Sciatic nerve (tissue), 2 donors: ENCODE measurements around the gene LPIN1. TPM values are rescaled to one million over a fixed set of nuclear protein-coding genes. Genes with fewer than 3 reads are reported as not detected.
A peak's percentile ranks its signal among the peaks of the same experiment; 100 is the strongest.
"Not testable (repeated sequence)": the region's sequence is repeated elsewhere in the genome, so short reads cannot be mapped to it uniquely, and the experiment has no call there.

Experiments
- ATAC-seq: fragments of 200-7000 bp; cut with Tn5 transposase; one replicate; pipeline ENCODE4 v1.9.1; 2020; ENCODE audit warnings: mild to moderate bottlenecking, moderate library complexity
- DNase-seq: peaks from one replicate; pipeline ENCODE4 v3.0.0-alpha.2; 2020; ENCODE audit warnings: low spot score
- intact Hi-C: fragments of 100-400 bp; cut with DNase I; formaldehyde crosslinking; loops from one replicate; pipeline ENCODE4 v1.14.2; 2022
- total RNA-seq: library from RNA; stranded (reverse); fragmentation: NEBNext Ultra II Directional; extraction: Animal tissue kit (Norgen Biotek cat#: 25700); gene quantifications from one replicate; pipeline ENCODE4 v1.2.1, GENCODE V29; 2021
- donor health status: DM: no; HTN: no; CAD: no.
- donor health status: DM: no; HTN: no; CAD: no.

LPIN1 gene
- total RNA-seq, 1 donor from 2014 or later, result 141 TPM

GRCh38 chr2:11847935-11848334 is 101.5 kb downstream of the LPIN1 start:
- intact Hi-C loops, ATAC-seq, DNase-seq: not testable (repeated sequence)

GRCh38 chr2:11850082-11850481 is 103.7 kb downstream of the LPIN1 start:
- ATAC-seq (no peak), DNase-seq (no peak)
- intact Hi-C loops, result no loop called here

GRCh38 chr2:11852526-11853196 is 106.2 kb downstream of the LPIN1 start:
- DNase-seq, result no peak
- intact Hi-C loops, result no loop called here
- ATAC-seq, result no peak

- no peak for DNase-seq
- no peak for ATAC-seq
- intact Hi-C loops, result no loop called here
Observed at GRCh38 chr2:11853197-11853588, 106.8 kb downstream of the LPIN1 start.

GRCh38 chr2:11855064-11855760 is 108.8 kb downstream of the LPIN1 start:
- intact Hi-C loops, result no loop called here
- DNase-seq (no peak), ATAC-seq (no peak)

DNA sequence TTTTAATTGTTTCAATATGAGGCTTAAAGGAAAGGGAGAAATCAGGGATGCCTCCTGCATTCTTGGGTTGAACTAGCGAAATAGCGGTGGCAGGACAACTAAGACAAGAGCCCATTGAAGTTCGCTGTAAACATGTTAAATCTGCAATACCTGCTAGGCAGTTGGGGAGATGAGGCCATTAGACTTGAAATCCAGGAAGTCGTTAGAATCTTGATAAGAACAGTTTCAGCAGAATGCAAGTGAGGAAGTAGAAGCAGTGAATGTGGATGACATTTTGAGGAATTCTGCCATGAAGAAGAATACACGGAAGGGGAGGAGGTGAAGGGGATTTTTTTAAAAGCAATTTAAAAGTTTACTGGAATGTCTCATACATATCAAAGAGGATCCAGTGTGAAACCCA is 109.7 kb downstream of the LPIN1 start:
- DNase-seq (no peak), ATAC-seq (no peak)
- intact Hi-C loops, result no loop called here

DNA sequence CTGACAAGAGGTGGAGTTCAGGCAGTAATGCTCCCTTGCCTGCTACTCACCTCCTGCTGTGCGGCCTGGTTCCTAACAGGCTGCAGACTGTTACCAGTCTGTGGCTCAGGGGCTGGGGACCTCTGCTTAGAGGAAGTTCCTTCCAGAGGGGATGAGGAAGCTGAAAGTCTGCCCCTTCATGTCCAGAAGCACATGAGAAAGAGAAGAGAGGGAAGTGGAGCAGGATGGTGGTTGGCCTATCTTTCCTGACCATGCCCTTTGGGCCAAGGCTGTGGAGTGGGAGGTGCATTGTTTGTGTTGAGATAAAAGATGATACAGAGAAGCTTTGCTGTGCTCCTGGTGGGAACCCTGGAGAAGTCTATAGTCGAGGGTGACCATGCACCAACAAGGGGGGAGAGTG is 112.5 kb downstream of the LPIN1 start:
- ATAC-seq, result no peak
- intact Hi-C loops, result no loop called here

GRCh38 chr2:11859975-11860374 is 113.5 kb downstream of the LPIN1 start:
- intact Hi-C loops, result loop anchor here (5.0 to 10.0 kb wide), 2 partner anchors 465 to 857 kb away; partner anchors contain the start of gene TRIB2
- ATAC-seq, DNase-seq: not testable (repeated sequence)

More for the DNA sequence above, 112.5 kb downstream of the LPIN1 start:
- DNase-seq, result no peak

- intact Hi-C loops, result loop anchor here (5.0 to 10.0 kb wide), 2 partner anchors 464 to 856 kb away; partner anchors contain the start of gene TRIB2
- ATAC-seq (no peak), DNase-seq (no peak)
Observed at GRCh38 chr2:11861044-11861443, 114.6 kb downstream of the LPIN1 start.

DNA sequence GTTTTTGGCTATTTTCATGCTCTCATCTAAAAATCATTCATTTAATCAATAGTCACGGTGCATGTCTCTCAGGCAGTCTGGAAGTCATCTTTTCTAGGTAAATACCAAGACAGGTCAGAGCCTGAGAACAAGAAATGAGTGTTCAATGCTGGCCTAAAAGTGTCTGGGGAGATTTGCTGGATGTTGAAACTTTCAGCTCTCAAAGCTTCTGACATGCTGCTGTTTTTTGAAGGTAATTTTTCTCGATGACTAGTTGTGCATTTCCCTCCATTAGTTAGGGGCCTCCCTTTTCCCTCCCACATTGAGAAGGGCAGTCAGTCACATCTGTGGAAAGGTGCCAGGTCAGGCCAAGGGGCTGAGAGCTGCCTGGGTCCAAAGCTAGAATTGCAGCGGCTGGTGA is 115.6 kb downstream of the LPIN1 start:
- DNase-seq (no peak), ATAC-seq (no peak)
- intact Hi-C loops, result loop anchor here (5.0 to 10.0 kb wide), 2 partner anchors 463 to 855 kb away; partner anchors contain the start of gene TRIB2

DNA sequence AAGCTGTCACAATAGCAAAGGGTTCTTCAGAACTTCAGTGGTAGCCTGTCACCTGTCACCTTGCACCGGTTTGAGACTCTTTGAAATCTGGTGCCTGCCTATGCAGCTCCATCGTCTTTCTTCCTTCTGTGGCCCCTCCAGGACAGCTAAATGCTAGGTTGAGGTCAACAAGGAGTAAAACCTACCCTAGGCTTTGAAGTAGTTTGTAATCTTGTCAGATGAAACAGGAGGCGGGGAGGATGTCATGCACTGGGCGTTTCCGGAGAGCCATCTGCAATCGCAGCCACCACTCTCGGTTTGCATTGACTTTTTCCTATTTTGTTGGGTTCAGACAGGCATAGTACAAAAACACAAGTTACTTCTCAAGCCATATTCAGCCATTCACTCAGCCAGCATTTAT is 116.7 kb downstream of the LPIN1 start:
- DNase-seq (no peak), ATAC-seq (no peak)
- intact Hi-C loops, result loop anchor here (5.0 to 10.0 kb wide), 2 partner anchors 462 to 854 kb away; partner anchors contain the start of gene TRIB2

- intact Hi-C loops, result loop anchor here (5.0 to 10.0 kb wide), 2 partner anchors 461 to 854 kb away; partner anchors contain the start of gene TRIB2
- peak; percentile 94 for ATAC-seq
- DNase-seq, result peak; percentile 91
Observed at GRCh38 chr2:11863513-11864328, 117.3 kb downstream of the LPIN1 start.

GRCh38 chr2:11864724-11865123 is 118.3 kb downstream of the LPIN1 start:
- ATAC-seq, result no peak
- no peak for DNase-seq
- intact Hi-C loops, result loop anchor here (5.0 to 10.0 kb wide), 2 partner anchors 460 to 853 kb away; partner anchors contain the start of gene TRIB2

- DNase-seq (no peak), ATAC-seq (no peak)
- intact Hi-C loops, result loop anchor here (10.0 kb wide), 1 partner anchor 459 kb away; no protein-coding TSS in a partner anchor
Observed at GRCh38 chr2:11865378-11865777, 118.9 kb downstream of the LPIN1 start.

DNA sequence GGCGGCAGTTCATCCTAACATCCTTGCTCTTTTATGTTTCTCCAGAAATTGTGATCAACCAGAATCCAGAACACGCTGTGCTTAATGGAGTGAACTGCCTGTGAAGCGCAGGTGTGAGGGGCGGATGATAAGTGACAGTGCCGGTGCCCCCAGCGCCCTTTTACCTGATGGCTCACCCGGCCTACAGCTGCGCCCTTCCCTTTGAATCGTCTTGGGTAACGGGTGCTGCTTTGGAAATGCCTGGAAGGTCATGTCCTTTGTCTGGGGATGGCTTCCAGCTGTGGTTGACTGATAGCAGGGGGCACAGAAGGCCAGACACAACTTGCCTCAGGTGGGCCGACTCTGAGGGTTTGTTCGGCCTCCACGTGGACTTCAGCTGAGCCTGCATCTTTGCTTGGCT is 119.4 kb downstream of the LPIN1 start:
- intact Hi-C loops, result loop anchor here (10.0 kb wide), 1 partner anchor 459 kb away; no protein-coding TSS in a partner anchor
- DNase-seq (no peak), ATAC-seq (no peak)

GRCh38 chr2:11866358-11867335 is 120.2 kb downstream of the LPIN1 start:
- ATAC-seq (no peak), DNase-seq (no peak)
- intact Hi-C loops, result loop anchor here (10.0 kb wide), 1 partner anchor 458 kb away; no protein-coding TSS in a partner anchor

- ATAC-seq (no peak), DNase-seq (no peak)
- intact Hi-C loops, result loop anchor here (10.0 kb wide), 1 partner anchor 457 kb away; no protein-coding TSS in a partner anchor
Observed at GRCh38 chr2:11867926-11868325, 121.5 kb downstream of the LPIN1 start.
